IPS DF 6.9 (cell line): ENCODE measurements around the gene RNF125.

Experiments
- DNase-seq: peaks from one replicate; pipeline ENCODE4 v3.0.0-alpha.2; 2013; ENCODE audit warnings: low read depth, low spot score
- H3K27ac ChIP-seq: one replicate; pipeline ENCODE4 v1.5.1; 2013; ENCODE audit warnings: low read length, control low read depth
- H3K27me3 ChIP-seq: 2 replicates; pipeline ENCODE4 v1.6.1; 2013; ENCODE audit warnings: mild to moderate bottlenecking, low read length; ENCODE audit not compliant: control insufficient read depth, insufficient read depth
- H3K36me3 ChIP-seq: 2 replicates; pipeline ENCODE4 v1.6.1; 2013; ENCODE audit warnings: low read length; ENCODE audit not compliant: control insufficient read depth, insufficient read depth
- H3K4me1 ChIP-seq: 2 replicates; pipeline ENCODE4 v1.6.1; 2013; ENCODE audit warnings: low read length; ENCODE audit not compliant: control insufficient read depth, insufficient read depth
- H3K4me3 ChIP-seq: 2 replicates; pipeline ENCODE4 v1.5.1; 2013; ENCODE audit warnings: mild to moderate bottlenecking, low read length
- H3K9me3 ChIP-seq: 2 replicates; pipeline ENCODE4 v1.6.1; 2013; ENCODE audit warnings: low read length, inconsistent platforms; ENCODE audit not compliant: control insufficient read depth, insufficient read depth
- WGBS: extraction: QIAGEN DNeasy Blood & Tissue Kit; methylation state at CpG from one replicate; pipeline ENCODE4 v1.1.7; 2013; ENCODE audit warnings: mixed read lengths, missing lambda C conversion rate; ENCODE audit not compliant: insufficient read length, insufficient coverage; 5-methylcytosine and 5-hydroxymethylcytosine counted together

The RNF125 gene

DNA sequence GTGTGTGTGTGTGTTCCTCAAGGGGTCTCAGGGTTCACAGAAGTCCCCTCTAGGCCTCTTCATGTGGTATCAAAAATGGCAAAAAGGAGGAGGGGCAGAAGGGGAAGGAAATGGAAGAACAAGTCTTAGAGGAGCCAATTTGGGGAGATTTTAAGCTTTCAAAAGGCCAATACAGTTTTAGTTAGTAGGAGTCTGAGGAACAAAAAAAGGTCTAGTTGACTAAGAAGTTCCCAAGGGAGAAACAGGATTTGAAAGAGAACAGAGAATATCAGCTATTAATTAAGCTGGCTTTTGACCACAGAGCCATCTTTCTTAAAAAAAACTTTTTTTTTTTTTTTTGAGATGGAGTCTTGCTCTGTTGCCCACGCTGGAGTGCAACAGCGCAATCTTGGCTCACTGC, 7.1 kb downstream of the RNF125 start:
- Histone ChIP-seq H3K27ac (no peak overlapping the region), H3K9me3 (no peaks in the 10 kb centered on the region), H3K36me3 (no peaks in the 10 kb centered on the region), H3K4me3 (no peak overlapping the region), H3K27me3 (no peaks in the 10 kb centered on the region), H3K4me1 (no peaks in the 10 kb centered on the region)
- DNase-seq = no peak
- no CpG with 5 or more reads among the region's 2 CpGs for WGBS

DNA sequence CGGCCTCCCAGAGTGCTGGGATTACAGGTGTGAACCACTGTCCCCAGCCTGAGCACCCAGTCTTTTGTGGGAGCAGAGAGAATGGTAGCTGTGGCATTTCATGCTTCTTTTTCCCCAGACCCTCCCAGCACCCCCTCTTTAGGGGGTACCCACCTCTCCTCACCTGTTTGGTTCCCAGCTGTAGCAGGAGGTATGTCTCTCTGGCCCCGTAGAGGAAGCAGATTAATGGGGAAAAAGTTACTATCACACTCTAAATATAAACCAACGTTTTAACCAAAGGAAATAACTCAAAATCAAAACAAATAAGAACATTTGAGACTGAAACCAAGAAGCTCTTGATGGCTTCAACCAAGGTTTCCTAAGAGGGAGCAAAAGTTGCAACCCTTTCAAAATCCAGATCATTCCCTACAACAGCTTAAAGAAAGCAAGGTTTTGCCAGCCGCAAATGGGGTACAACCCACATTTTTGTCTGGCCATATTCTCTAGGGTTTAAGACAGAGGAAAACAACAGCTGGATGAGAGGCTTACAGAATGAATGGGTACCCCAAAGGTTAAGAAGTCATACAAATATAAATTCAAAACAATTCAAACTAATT, 8.0 kb downstream of the RNF125 start:
- no peak for DNase-seq
- Histone ChIP-seq H3K9me3 (no peaks in the 10 kb centered on the region), H3K27me3 (no peaks in the 10 kb centered on the region), H3K36me3 (no peaks in the 10 kb centered on the region), H3K4me1 (no peaks in the 10 kb centered on the region), H3K4me3 (no peak overlapping the region), H3K27ac (no peak overlapping the region)
- no CpG with 5 or more reads among the region's 4 CpGs for WGBS

DNA sequence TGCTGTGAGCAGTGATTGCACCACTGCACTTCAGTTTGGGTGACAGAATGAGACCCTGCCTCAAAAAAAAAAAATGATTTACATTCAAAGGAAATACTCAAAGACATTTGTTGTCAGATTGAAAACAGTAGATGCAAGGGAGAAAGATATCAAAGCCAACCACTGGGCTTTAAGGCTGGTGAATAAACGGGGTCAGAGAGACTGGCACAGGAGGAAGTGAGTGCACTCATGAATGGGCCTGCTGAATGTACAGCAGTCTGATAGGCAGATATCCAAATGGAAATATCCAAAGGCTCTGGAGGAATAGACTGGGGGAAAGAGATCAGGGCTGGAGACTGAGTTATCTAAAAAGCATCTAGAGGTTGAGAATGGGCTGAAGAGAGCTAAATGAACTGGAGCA, 10.9 kb downstream of the RNF125 start:
- H3K36me3 ChIP-seq = no peaks in the 10 kb centered on the region
- WGBS = no CpG with 5 or more reads among the region's 1 CpG
- DNase-seq = no peak
- no peaks in the 10 kb centered on the region for H3K27me3 ChIP-seq
- H3K27ac ChIP-seq = no peak overlapping the region
- H3K4me3 ChIP-seq = no peak overlapping the region
- no peaks in the 10 kb centered on the region for H3K9me3 ChIP-seq
- H3K4me1 ChIP-seq = no peaks in the 10 kb centered on the region

DNA sequence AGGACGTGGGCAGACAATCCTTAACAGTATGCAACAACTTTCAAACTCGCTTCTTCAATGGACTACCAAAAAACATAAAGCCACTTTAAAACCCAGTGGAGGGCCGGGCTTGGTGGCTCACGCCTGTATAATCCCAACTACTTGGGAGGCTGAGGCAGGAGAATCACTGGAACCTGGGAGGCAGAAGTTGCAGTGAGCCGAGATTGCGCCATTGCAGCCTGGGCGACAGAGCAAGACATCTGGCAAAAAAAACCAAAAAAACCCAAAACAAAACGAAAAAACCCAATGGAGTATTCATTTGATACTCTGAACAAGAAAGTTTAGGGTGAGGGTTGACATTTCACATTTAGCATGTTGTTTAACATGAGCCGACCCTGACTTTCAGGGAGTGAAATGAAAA, 14.0 kb downstream of the RNF125 start:
- H3K4me3 ChIP-seq = no peak overlapping the region
- no peak for DNase-seq
- H3K36me3 ChIP-seq = peaks cover 1% of the 10 kb centered on the region; the same call in 1 of the 2 replicates
- H3K27me3 ChIP-seq = no peaks in the 10 kb centered on the region
- no peak overlapping the region for H3K27ac ChIP-seq
- no CpG with 5 or more reads among the region's 9 CpGs for WGBS
- H3K4me1 ChIP-seq = no peaks in the 10 kb centered on the region
- H3K9me3 ChIP-seq = no peaks in the 10 kb centered on the region

DNA sequence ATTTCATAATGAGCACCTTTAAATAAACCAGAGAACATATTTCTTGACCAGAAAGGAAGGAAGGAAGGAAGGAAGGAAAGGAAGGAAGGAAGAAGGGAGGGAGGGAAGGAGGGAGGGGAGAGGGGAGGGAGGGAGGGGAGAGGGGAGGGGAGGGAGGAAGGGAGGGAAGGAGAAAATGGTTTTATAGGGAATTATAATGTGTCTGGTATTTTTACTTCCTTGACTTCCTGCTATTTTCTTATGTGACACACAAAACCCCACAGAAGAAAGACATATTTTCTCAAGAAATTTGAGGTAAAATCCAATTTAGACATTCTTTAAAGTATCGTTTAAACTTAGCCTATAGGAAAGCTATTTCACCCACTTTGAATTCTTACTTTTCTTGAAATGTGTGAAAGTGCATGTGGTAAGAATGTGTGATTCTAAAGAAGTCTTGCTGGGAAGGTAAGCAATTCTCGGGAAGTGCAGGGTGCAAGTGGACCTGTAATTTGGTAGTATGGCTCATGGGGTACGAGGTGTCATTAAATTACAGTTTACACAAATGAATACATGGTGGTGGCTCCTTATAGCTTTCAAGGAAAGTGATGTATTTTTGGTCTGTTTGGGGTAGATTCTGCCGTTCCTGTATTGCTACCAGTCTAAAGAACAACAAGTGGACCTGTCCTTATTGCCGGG, 18.0 kb downstream of the RNF125 start:
- Histone ChIP-seq H3K9me3 (no peaks in the 10 kb centered on the region), H3K27ac (no peak overlapping the region), H3K36me3 (peaks cover 3% of the 10 kb centered on the region; the same call in 1 of the 2 replicates), H3K4me3 (no peak overlapping the region), H3K27me3 (no peaks in the 10 kb centered on the region), H3K4me1 (no peaks in the 10 kb centered on the region)
- no CpG with 5 or more reads among the region's 5 CpGs for WGBS
- no peak for DNase-seq

DNA sequence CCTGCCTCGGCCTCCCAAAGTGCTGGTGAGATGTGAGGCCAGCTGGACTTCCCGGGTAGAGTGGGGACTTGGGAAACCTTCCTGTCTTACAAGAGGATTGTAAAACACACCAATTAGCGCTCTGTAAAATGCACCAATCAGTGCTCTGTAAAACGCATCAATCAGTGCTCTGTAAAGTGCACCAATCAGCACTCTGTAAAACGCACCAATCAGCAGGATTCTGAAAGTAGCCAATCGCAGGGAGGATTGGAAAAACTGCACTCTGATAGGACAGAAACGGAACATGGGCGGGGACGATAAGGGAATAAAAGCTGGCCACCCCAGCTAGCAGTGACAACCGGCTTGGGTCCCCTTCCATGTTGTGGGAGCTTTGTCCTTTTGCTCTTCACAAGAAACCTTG, 19.0 kb downstream of the RNF125 start:
- no CpG with 5 or more reads among the region's 10 CpGs for WGBS
- Histone ChIP-seq H3K27ac (no peak overlapping the region), H3K27me3 (no peaks in the 10 kb centered on the region), H3K36me3 (peaks cover 3% of the 10 kb centered on the region; the same call in 1 of the 2 replicates), H3K9me3 (no peaks in the 10 kb centered on the region), H3K4me3 (no peak overlapping the region), H3K4me1 (no peaks in the 10 kb centered on the region)
- no peak for DNase-seq

DNA sequence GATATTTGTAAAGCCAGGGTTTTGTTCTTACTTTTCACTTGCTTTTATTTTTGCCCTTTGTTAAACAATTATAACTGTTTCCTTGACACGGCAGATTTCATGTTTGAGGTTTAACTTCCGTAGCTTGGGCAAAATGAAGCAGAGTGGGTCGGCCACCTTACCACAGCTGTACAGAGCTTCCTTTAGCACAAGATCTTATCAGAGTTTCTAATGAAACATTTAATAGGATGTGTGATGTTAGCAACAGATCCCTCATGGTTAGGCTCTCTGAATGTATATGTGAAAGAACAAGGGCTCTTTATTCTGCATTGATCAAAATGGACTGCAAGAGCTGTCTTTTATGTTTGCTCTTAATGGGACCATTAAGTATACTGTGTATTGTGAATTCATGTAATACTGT, 22.3 kb downstream of the RNF125 start:
- H3K9me3 ChIP-seq = no peaks in the 10 kb centered on the region
- no peak overlapping the region for H3K27ac ChIP-seq
- H3K4me1 ChIP-seq = no peaks in the 10 kb centered on the region
- DNase-seq = no peak
- no peak overlapping the region for H3K4me3 ChIP-seq
- WGBS = no CpG with 5 or more reads among the region's 3 CpGs
- H3K27me3 ChIP-seq = no peaks in the 10 kb centered on the region
- peaks cover 3% of the 10 kb centered on the region; the same call in 1 of the 2 replicates for H3K36me3 ChIP-seq

DNA sequence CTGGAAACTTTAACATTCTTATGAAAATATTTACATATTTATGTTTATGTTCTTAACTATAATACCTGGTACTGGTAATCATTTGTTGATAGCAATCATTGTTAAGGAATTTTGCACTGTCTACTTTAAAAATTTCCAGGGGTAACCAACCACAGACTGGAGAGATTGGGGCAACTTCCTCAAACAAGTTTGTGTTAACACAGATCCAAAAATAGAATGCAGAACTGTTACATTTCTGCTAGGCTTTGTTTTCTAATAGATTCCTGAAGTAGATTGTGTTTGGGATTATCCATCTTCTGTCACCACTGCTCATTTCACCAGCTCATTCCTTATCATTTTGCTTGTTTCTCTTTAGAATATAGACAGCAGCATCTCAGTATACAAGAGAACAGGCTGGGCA, 23.7 kb downstream of the RNF125 start:
- no peaks in the 10 kb centered on the region for H3K4me1 ChIP-seq
- no peak for DNase-seq
- H3K9me3 ChIP-seq = no peaks in the 10 kb centered on the region
- H3K27ac ChIP-seq = no peak overlapping the region
- no peaks in the 10 kb centered on the region for H3K27me3 ChIP-seq
- no peak overlapping the region for H3K4me3 ChIP-seq
- H3K36me3 ChIP-seq = peaks cover 3% of the 10 kb centered on the region; the same call in 1 of the 2 replicates

DNA sequence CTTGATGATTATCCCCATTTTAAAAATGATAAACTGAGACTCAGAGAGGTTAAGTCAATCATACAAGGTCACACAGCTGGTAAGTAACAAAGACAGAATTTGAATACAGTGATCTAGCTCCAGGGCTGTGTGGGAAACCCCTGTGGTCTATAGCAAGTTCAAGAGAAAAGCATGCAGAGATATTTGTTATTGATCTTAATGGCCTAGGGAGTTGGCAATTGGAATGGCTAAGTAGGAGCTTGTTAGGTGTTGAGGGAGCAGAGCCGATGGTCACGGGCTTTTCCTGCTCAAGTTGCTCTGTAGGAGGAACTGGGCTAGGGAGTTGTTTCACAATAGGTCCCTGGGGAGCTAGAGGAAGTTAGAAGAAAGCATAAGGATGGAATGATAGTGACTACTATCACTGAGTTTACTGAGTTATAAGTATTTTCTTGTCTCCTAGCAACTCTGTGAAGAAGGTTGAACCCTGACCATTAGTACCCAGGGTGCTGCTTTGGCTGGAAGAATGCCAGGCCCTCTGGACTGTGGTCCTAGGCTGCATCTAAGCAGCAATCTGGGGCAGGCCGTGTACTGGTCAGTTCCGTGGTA, 30.0 kb downstream of the RNF125 start:
- DNase-seq = no peak
- no peak overlapping the region for H3K27ac ChIP-seq
- H3K9me3 ChIP-seq = no peaks in the 10 kb centered on the region
- no peak overlapping the region for H3K4me3 ChIP-seq
- no peaks in the 10 kb centered on the region for H3K27me3 ChIP-seq
- WGBS = no CpG with 5 or more reads among the region's 4 CpGs
- no peaks in the 10 kb centered on the region for H3K4me1 ChIP-seq
- H3K36me3 ChIP-seq = no peaks in the 10 kb centered on the region

DNA sequence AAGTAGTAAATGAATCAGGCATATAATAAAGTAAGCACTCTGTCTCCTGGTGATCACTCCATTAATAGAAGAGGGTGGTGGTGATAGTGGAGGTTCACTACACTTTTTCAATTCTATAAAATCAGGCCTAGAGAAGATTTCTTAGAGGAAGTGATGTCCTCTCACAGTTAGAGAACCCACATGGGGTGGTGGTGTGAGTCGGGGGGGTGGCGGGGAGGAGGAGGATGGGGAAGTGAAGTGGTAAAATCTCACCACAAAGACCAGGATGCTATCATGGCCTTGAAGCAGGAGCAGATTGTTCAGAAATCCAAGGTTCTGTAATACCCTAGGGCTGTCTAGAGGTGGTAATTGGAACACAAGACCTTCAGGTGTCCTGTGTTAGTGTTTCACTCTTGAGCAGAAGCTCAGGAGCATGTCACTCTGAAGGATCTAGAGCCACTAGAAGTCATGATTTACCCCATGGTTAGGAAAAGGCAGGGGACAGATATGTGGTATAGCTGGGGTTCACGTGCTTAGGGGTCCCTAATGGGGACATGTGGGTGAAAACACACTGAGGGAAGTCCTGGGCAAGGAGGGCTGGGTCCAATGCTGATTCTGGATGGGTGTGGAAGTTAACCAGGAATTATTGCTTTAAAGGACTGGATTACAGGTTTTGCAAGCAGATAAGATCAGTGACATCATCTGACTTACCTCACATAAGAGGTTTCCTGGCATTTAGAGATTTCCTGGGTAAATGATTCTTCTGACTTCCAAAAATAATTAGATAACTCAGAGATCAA, 31.0 kb downstream of the RNF125 start:
- Histone ChIP-seq H3K4me3 (no peak overlapping the region), H3K27ac (no peak overlapping the region), H3K27me3 (no peaks in the 10 kb centered on the region), H3K4me1 (no peaks in the 10 kb centered on the region), H3K36me3 (no peaks in the 10 kb centered on the region), H3K9me3 (no peaks in the 10 kb centered on the region)
- no CpG with 5 or more reads among the region's 3 CpGs for WGBS
- no peak for DNase-seq
